Breast epithelium (tissue), 3 donors: ENCODE measurements around the gene KIFC1.

Experiments
- POLR2AphosphoS5 ChIP-seq, 3 donors: sonication (generic); formaldehyde crosslinking; IDR thresholded peaks; one replicate each; pipeline ENCODE4 v1.6.1; 2017; ENCODE audit warnings: antibody characterized with exemption in 3 of 3
- TF ChIP-seq, protein P1 (sequence below), 3 donors: fragments of 450-650 bp; IDR thresholded peaks; one replicate each; pipeline ENCODE4 v1.5.1; 2016 to 2017; ENCODE audit warnings: antibody characterized with exemption in 3 of 3, mild to moderate bottlenecking in 3 of 3, moderate library complexity in 3 of 3

DNA sequence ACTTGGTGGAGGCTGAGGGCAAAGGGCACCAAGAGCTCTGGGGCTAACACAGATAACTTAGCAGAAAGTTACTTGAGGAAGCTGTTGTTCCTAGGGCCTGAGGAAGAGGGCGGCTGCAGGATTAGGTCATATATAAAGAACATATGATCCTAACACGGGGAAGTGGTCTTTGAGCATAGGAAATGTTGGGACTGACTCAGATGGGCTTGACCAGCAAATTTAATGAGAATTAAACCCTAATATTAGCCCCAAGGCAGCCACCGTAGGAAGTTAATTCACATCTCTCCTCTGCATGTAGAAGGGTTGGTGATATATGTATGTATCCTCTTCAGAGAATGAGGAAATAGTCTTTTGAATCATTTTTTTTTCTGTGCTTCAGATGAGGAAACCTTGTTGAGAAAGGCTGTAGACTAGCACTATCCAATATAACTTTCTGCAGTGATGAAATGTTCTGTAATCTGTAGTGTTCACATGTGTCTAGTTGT is 53.5 kb downstream of the KIFC1 start:
- TF ChIP-seq, protein P1, sequence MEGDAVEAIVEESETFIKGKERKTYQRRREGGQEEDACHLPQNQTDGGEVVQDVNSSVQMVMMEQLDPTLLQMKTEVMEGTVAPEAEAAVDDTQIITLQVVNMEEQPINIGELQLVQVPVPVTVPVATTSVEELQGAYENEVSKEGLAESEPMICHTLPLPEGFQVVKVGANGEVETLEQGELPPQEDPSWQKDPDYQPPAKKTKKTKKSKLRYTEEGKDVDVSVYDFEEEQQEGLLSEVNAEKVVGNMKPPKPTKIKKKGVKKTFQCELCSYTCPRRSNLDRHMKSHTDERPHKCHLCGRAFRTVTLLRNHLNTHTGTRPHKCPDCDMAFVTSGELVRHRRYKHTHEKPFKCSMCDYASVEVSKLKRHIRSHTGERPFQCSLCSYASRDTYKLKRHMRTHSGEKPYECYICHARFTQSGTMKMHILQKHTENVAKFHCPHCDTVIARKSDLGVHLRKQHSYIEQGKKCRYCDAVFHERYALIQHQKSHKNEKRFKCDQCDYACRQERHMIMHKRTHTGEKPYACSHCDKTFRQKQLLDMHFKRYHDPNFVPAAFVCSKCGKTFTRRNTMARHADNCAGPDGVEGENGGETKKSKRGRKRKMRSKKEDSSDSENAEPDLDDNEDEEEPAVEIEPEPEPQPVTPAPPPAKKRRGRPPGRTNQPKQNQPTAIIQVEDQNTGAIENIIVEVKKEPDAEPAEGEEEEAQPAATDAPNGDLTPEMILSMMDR (IDR thresholded peaks at IDR 0.05): no peak
- TF ChIP-seq POLR2AphosphoS5 (IDR thresholded peaks at IDR 0.05): no peak
